COR-L47 (cell line): ENCODE results near the gene SH2D3A.
"Not testable (repeated sequence)": the region's sequence is repeated elsewhere in the genome, so short reads cannot be mapped to it uniquely, and the experiment has no call there.

Source experiments
- DNase-seq: peaks from one replicate; lab custom pipeline; 2025; lab: John Stamatoyannopoulos, UW

SH2D3A gene

GRCh38 chr19:6790194-6791128, 23.2 kb upstream of the SH2D3A start:
- DNase-seq, result no peak

- no peak for DNase-seq
Measured at GRCh38 chr19:6788896-6789295, 21.7 kb upstream of the SH2D3A start.

- DNase-seq, result no peak
Measured at GRCh38 chr19:6787393-6787792, 20.2 kb upstream of the SH2D3A start.

- no peak for DNase-seq
Measured at GRCh38 chr19:6779206-6779605, 12.0 kb upstream of the SH2D3A start.

GRCh38 chr19:6778386-6778785, 11.2 kb upstream of the SH2D3A start:
- DNase-seq, result no peak

- no peak for DNase-seq
Measured at GRCh38 chr19:6777434-6777833, 10.2 kb upstream of the SH2D3A start.

- DNase-seq, result no peak
Measured at GRCh38 chr19:6776999-6777398, 9.8 kb upstream of the SH2D3A start.

- not testable (repeated sequence) for DNase-seq
Measured at GRCh38 chr19:6776045-6776444, 8.8 kb upstream of the SH2D3A start.

- DNase-seq, result no peak
Measured at GRCh38 chr19:6774821-6775707, 7.8 kb upstream of the SH2D3A start.

GRCh38 chr19:6773323-6773931, 6.2 kb upstream of the SH2D3A start:
- DNase-seq, result no peak

- DNase-seq, result no peak
Measured at GRCh38 chr19:6772866-6773322, 5.7 kb upstream of the SH2D3A start.

GRCh38 chr19:6772028-6772865, 5.0 kb upstream of the SH2D3A start, which contains the start of gene VAV1:
VAV1 (plus strand) TSS chr19:6772708; CDS start chr19:6772808, 100 bp downstream.
- no peak for DNase-seq

- DNase-seq, result not testable (repeated sequence)
Measured at GRCh38 chr19:6771648-6772027, 4.4 kb upstream of the SH2D3A start.

- no peak for DNase-seq
Measured at GRCh38 chr19:6769006-6769619, 1.9 kb upstream of the SH2D3A start.

GRCh38 chr19:6768236-6768785, 1.1 kb upstream of the SH2D3A start:
- no peak for DNase-seq

- no peak for DNase-seq
Measured at GRCh38 chr19:6767081-6767356, 216 bp downstream of the SH2D3A start.

GRCh38 chr19:6766357-6767080, 716 bp downstream of the SH2D3A start:
- DNase-seq, result no peak

GRCh38 chr19:6765738-6766356, 1.4 kb downstream of the SH2D3A start:
- no peak for DNase-seq

- DNase-seq, result not testable (repeated sequence)
Measured at GRCh38 chr19:6762253-6762797, 4.9 kb downstream of the SH2D3A start.
